HG02588 (cell line): ENCODE measurements around the gene ETV6.

Experiments
- ATAC-seq: cut with Tn5 transposase; IDR thresholded peaks from one replicate; pipeline ENCODE4 v1.9.1; 2021; ENCODE audit warnings: mild to moderate bottlenecking, moderate library complexity; ENCODE audit not compliant: unreplicated experiment

ETV6 gene

DNA sequence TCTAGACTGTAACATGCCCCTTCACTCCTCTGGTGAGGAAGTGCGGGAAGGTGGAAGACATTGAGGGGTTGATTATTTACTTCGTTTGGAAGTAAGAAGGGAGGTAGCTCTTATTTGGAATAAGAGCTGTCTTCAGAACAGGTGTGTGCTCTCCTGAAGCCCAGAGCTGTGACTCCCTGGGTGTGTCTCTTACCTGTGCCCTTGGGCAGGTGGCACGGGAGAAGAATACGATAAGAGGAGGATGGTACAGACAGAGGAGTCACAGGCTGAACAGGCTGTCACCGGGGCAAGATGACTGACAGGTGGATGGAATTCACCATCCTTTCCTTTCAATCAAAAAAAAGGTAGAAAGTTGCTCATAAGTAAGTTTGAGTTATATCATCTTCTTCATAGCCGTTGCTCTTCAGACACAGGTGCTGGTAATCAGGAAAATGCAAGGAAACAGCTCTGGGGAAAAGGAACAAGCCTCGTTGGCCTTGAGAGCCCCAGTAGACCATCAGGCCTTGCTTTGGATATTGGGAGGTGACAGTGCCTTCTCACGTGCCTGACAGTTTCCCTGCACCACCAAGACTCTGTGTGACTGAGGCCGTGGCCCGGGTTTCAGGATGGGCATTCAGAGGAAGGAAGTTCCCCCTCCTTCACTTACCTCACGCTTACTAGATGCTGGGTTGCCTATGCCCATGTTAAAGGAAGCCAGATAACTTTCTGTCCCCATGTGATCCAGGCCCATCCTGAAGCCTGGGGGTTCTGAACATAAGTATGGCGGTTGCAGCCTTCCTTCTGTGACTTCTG, 120.4 kb downstream of the ETV6 start:
- ATAC-seq, result no peak

GRCh38 chr12:11771356-11771755, 121.9 kb downstream of the ETV6 start:
- no peak for ATAC-seq

DNA sequence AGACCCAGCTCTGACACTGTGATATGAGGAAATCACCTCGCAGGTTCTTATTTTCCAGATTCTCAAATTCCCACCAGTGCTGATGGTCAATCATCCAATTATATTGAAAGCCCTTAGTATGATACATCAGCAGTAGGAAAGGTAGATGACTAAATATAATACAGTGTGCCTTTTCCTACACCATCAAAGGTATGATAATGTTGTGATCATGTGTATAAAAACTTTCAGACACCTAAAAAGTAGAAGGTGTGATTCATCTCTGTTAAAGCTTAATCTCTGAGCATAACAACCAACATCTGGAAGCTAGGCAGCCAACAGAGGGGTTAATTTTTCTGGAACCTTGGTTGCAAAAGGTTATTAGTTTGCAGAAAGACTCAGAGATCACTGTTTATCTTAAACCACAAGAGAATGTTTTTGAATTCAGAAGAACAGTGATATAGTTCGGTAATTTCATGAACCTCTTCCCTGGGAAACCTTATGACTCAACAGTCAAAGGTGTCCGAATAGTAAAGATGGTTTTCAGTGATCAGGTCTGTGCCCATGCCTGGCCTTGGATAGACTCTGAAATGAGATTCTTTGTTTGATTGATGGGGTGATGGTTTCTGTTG, 122.5 kb downstream of the ETV6 start:
- ATAC-seq, result no peak

GRCh38 chr12:11773889-11774677, 124.6 kb downstream of the ETV6 start:
- no peak for ATAC-seq

- ATAC-seq, result no peak
Measured at GRCh38 chr12:11774821-11775220, 125.3 kb downstream of the ETV6 start.

GRCh38 chr12:11776316-11776715, 126.8 kb downstream of the ETV6 start:
- no peak for ATAC-seq

DNA sequence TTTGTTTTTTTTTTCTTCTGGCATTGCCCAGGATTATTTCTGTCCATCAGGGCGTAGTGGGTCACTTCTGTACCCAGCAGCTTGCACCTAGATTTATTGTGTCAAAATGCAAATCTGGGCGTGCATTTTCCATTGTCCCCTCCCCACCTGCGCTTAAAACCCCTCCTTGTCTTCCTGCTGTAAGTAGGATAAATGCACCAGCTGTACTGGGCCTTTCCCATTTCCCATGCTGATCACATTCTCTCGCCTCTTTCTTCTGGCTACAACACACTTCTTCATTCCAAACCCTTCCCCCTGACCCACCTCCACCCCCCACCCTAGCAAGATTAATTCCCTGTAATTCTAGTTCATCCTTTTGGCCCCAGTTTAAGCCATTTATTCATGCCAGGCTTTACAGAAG, 128.0 kb downstream of the ETV6 start:
- ATAC-seq, result no peak

DNA sequence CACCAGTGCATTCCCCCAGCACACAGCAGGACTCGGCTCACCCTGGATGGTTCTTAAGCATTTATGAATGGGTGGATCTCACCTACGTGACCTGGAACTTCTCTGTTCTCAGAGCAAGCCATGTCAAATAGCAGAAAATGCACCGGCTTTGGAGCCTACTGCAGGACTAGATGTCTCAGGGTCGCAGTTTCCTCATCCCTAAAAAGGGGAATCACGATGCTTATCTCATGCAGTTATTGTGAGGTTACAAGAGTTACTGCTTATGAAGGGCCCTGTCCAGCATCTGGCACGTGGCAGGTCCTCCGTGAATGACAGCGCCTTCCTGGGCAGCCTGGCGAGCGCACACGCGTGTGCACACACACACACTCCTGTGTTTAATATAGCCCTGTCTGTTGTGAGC, 128.5 kb downstream of the ETV6 start:
- no peak for ATAC-seq

- no peak for ATAC-seq
Measured at GRCh38 chr12:11778713-11779685, 129.5 kb downstream of the ETV6 start.

GRCh38 chr12:11780521-11781101, 131.1 kb downstream of the ETV6 start:
- peak; percentile 78 for ATAC-seq

DNA sequence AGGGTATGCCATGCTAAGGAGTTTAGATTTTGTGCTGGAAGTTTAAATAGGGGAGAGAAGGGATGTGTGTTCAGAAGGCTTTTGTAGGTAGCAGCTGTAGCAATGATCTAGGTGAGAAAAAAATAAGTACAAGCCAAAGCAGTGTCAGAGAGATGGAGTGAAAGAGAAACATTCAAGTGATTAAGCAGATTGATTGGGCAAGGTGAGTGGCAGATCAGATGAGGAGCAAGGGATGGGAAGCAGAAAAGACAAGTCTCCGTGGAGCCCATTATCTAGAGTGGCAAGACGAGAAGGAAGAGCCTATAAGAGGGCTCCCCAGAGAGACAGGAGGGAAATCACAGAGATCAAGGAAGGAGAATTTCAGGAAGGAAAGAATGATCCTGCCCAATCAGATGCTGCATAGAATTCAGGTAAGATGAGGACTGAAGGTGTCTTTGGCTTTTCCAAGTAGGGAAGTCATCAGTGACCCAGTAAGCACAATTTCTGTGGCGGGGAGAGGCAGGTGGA, 133.5 kb downstream of the ETV6 start:
- no peak for ATAC-seq

DNA sequence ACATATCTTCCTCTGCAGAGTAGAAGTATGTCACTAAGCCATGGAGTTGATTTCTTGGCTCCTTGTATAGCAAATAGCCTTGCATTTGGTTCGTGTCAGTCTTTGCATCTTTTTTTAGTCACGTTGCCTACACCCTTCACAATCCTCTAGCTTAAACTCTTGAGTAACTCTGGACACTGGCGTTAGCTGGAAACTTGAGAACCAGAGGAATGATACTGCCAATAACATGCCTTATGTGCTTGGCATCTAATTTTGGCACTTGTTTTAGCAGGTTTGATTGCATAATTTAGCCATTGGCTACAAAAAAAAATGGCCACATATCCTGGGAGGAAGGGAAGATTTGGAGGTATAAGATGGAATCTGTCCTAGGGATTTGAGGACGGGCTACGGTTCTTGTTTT, 136.2 kb downstream of the ETV6 start:
- no peak for ATAC-seq

DNA sequence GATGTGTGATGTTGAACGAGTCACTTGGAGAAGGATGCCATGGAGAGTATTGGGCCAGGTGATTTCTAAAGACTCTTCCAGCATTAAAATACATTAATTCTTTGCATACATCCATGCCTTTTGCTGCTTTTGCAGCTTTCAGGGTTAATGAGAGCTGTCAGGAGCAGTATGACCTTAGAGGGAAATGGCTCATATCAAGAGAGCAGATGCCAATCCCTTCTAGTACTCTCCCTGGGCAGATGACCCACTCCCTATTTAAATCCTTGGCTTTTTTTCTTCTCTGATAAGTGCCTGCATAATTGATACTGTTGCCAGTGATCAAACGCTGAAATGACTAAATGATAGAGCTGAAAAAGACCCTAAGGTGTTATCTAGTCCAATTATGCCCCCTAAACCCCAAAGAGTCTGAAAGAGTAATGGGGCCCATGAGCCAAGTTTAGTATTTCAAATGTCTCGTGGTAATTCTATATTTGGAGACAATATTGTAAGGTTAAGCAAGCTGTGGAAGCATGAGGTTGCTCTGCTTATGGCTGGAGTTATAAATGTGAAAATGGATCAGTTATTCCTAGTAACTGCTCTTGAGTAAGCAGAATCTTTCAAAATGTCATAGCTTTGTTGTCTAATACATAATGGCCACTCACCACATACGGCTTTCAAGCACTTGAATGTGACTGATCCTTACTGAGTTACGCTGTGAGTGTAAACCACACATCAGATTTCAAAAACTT, 137.3 kb downstream of the ETV6 start:
- ATAC-seq, result no peak

DNA sequence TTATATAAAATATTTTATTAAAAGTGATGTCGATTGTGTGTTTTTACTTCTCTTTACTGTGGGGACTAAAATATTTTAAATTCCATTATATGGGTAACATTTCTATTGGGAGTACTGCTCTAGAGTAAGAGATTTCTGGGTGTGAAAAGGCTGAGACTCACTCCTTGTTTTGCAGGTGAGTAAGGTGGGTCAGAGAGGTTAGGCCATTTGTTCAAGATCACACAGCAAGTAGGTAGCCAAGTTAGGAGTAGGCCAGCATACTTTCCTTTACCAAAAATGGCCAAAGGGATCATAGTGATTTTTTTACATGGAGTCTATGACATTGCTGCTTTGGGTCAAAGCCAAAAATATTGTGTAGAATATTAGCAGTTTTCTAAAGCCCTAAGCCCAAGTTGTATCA, 138.0 kb downstream of the ETV6 start:
- ATAC-seq, result no peak

- no peak for ATAC-seq
Measured at GRCh38 chr12:11787933-11788849, 138.7 kb downstream of the ETV6 start.

DNA sequence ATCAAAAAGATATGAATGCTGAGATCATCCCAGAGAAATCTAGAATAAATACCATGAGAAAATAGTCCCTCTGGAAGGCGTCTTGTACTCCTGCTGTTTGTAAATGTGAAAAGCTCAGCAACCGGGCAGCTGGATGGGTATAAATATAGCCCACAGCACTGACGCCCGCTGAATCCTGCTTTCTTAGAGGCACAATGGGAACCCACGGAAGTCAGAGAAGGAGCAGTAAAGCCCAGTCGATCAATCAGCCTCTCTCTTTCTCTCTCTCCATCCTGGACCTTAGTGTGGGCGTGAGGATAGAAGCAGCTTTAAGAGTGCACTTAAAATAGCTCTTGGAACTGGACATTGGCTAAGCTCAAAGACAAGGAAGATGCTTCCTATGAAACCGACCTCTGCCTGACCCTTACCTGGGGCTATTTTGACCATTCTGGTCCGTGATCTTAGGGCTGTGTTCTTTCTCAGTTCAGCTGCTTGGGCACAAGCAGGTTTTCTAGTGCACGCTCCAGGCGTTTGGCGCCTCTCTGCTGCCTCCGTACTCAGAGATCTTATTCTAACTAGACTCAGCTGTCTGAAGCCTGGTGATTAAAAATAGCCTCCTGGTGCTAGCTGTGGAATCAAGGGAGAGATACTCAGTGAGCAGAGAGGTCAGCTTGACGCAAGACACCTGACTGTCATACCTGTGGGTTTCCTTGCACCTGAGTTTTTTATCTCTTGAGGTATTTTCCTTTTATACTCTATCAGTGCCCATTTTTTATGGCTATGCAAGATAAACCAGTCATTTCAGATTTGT, 144.6 kb downstream of the ETV6 start:
- ATAC-seq, result no peak

GRCh38 chr12:11794751-11795150, 145.3 kb downstream of the ETV6 start:
- no peak for ATAC-seq
